H9 (cell line): ENCODE measurements around the gene CFAP65. TPM values are rescaled to one million over a fixed set of nuclear protein-coding genes. Genes with fewer than 3 reads are reported as not detected.

Source experiments
- DNase-seq: peaks from one replicate; pipeline ENCODE4 v3.0.0-alpha.2; 2017
- H2AFZ ChIP-seq: one replicate; pipeline ENCODE4 v1.6.1; 2013; ENCODE audit warnings: mild to moderate bottlenecking, low read length, control low read depth, moderate library complexity
- H2AK5ac ChIP-seq: 2 replicates; pipeline ENCODE4 v1.6.1; 2013; ENCODE audit warnings: low read length, control low read depth, mixed read lengths; ENCODE audit not compliant: insufficient read length
- H2BK120ac ChIP-seq: one replicate; pipeline ENCODE4 v1.6.1; 2013; ENCODE audit warnings: low read depth, mild to moderate bottlenecking, low read length, control low read depth, inconsistent platforms; ENCODE audit not compliant: poor library complexity, severe bottlenecking
- H2BK12ac ChIP-seq: 2 replicates; pipeline ENCODE4 v1.6.1; 2013; ENCODE audit warnings: low read length, control low read depth, mixed read lengths, low read depth; ENCODE audit not compliant: insufficient read length
- H2BK15ac ChIP-seq: 2 replicates; pipeline ENCODE4 v1.6.1; 2013; ENCODE audit warnings: low read depth, low read length, control low read depth
- H2BK20ac ChIP-seq: one replicate; pipeline ENCODE4 v1.6.1; 2013; ENCODE audit warnings: low read depth, mild to moderate bottlenecking, low read length, control low read depth, inconsistent platforms; ENCODE audit not compliant: poor library complexity, severe bottlenecking
- H2BK5ac ChIP-seq: 2 replicates; pipeline ENCODE4 v1.6.1; 2013; ENCODE audit warnings: low read length, control low read depth, mixed read lengths; ENCODE audit not compliant: insufficient read length
- H3K14ac ChIP-seq: 2 replicates; pipeline ENCODE4 v1.6.1; 2013; ENCODE audit warnings: low read length, control low read depth; ENCODE audit not compliant: insufficient read depth
- H3K18ac ChIP-seq: 2 replicates; pipeline ENCODE4 v1.6.1; 2013; ENCODE audit warnings: low read depth, mild to moderate bottlenecking, mixed read lengths, low read length, control low read depth; ENCODE audit not compliant: insufficient read length
- H3K23ac ChIP-seq: 2 replicates; pipeline ENCODE4 v1.6.1; 2013; ENCODE audit warnings: low read length, control low read depth, mixed read lengths, low read depth; ENCODE audit not compliant: insufficient read length
- H3K23me2 ChIP-seq: 2 replicates; pipeline ENCODE4 v1.6.1; 2013; ENCODE audit warnings: low read depth, mild to moderate bottlenecking, mixed read lengths, low read length, control low read depth; ENCODE audit not compliant: insufficient read length, poor library complexity, severe bottlenecking
- H3K27ac ChIP-seq: 2 replicates; pipeline ENCODE4 v1.5.1; 2013; ENCODE audit warnings: low read length, control low read depth, mixed read lengths, low read depth; ENCODE audit not compliant: insufficient read length
- H3K27me3 ChIP-seq: 2 replicates; pipeline ENCODE4 v1.6.1; 2013; ENCODE audit warnings: low read length, control low read depth, inconsistent platforms; ENCODE audit not compliant: insufficient read depth
- H3K4ac ChIP-seq: 2 replicates; pipeline ENCODE4 v1.6.1; 2013; ENCODE audit warnings: low read depth, mild to moderate bottlenecking, control low read depth, inconsistent platforms, low read length, moderate library complexity
- H3K4me1 ChIP-seq: 2 replicates; pipeline ENCODE4 v1.6.1; 2013; ENCODE audit warnings: low read length, control low read depth, inconsistent platforms; ENCODE audit not compliant: insufficient read depth
- H3K4me2 ChIP-seq: 2 replicates; pipeline ENCODE4 v1.6.1; 2013; ENCODE audit warnings: low read length, control low read depth, mixed read lengths; ENCODE audit not compliant: insufficient read length, insufficient read depth
- H3K56ac ChIP-seq: 2 replicates; pipeline ENCODE4 v1.6.1; 2013; ENCODE audit warnings: low read depth, mild to moderate bottlenecking, mixed read lengths, low read length, control low read depth; ENCODE audit not compliant: insufficient read length
- H3K79me1 ChIP-seq: 2 replicates; pipeline ENCODE4 v1.6.1; 2013; ENCODE audit warnings: low read depth, mild to moderate bottlenecking, moderate library complexity, low read length, control low read depth, inconsistent platforms; ENCODE audit not compliant: insufficient read depth, poor library complexity, severe bottlenecking
- H3K79me2 ChIP-seq: 2 replicates; pipeline ENCODE4 v1.6.1; 2013; ENCODE audit warnings: low read length, control low read depth, inconsistent platforms; ENCODE audit not compliant: insufficient read depth
- H3K9ac ChIP-seq: 2 replicates; pipeline ENCODE4 v1.6.1; 2013; ENCODE audit warnings: low read length, control low read depth, mixed read lengths; ENCODE audit not compliant: insufficient read length; ENCODE audit errors: extremely low read depth
- H3K9me3 ChIP-seq: one replicate; pipeline ENCODE4 v1.6.1; 2013; ENCODE audit warnings: low read depth, low read length, inconsistent platforms; ENCODE audit not compliant: control insufficient read depth
- H3T11ph ChIP-seq: one replicate; pipeline ENCODE4 v1.6.1; 2013; ENCODE audit warnings: mild to moderate bottlenecking, low read length, control low read depth, inconsistent platforms
- H4K20me1 ChIP-seq: one replicate; pipeline ENCODE4 v1.6.1; 2013; ENCODE audit not compliant: control insufficient read depth, insufficient read length, insufficient read depth
- H4K5ac ChIP-seq: 2 replicates; pipeline ENCODE4 v1.6.1; 2013; ENCODE audit warnings: low read depth, mild to moderate bottlenecking, mixed read lengths, low read length, control low read depth; ENCODE audit not compliant: insufficient read length
- H4K8ac ChIP-seq: replicated peaks from 2 replicates; pipeline ENCODE4 v1.6.1; 2013; ENCODE audit warnings: low read length, control low read depth, mixed read lengths, low read depth; ENCODE audit not compliant: insufficient read length
- H4K91ac ChIP-seq: 2 replicates; pipeline ENCODE4 v1.6.1; 2013; ENCODE audit warnings: low read depth, mild to moderate bottlenecking, moderate library complexity, mixed read lengths, low read length, control low read depth; ENCODE audit not compliant: insufficient read length
- H3K27ac Mint-ChIP-seq, 3 experiments: 2 replicates in 2 of 3; 3 replicates in 1 of 3; pipeline ENCODE4 v1.8.0; 2020 to 2021; ENCODE audit warnings: mixed read lengths in 3 of 3, mild to moderate bottlenecking in 1 of 3, moderate library complexity in 1 of 3
- H3K27me3 Mint-ChIP-seq: 2 replicates; pipeline ENCODE4 v1.8.0; 2021; ENCODE audit warnings: low read depth, mild to moderate bottlenecking, moderate library complexity, mixed read lengths
- H3K36me3 Mint-ChIP-seq, 3 experiments: 2 replicates in 2 of 3; 3 replicates in 1 of 3; pipeline ENCODE4 v1.8.0; 2020 to 2021; ENCODE audit warnings: low read depth in 3 of 3, mixed read lengths in 3 of 3; ENCODE audit not compliant: insufficient read depth in 1 of 3
- H3K4me1 Mint-ChIP-seq, 2 experiments: 2 replicates each; pipeline ENCODE4 v1.8.0; 2020; ENCODE audit warnings: mixed read lengths in 2 of 2
- H3K4me3 Mint-ChIP-seq, 2 experiments: 2 replicates in 1 of 2; 3 replicates in 1 of 2; pipeline ENCODE4 v1.8.0; 2020 to 2021; ENCODE audit warnings: mild to moderate bottlenecking in 2 of 2, mixed read lengths in 2 of 2, moderate library complexity in 1 of 2
- H3K9me3 Mint-ChIP-seq, 2 experiments: 2 replicates in 1 of 2; 3 replicates in 1 of 2; pipeline ENCODE4 v1.8.0; 2020; ENCODE audit warnings: mild to moderate bottlenecking in 2 of 2, mixed read lengths in 2 of 2, moderate library complexity in 1 of 2
- WGBS: extraction: QIAGEN DNeasy Blood & Tissue Kit; methylation state at CpG from one replicate; pipeline ENCODE4 v1.1.7; 2013; ENCODE audit warnings: missing lambda C conversion rate, low lambda C conversion rate, mixed read lengths; ENCODE audit not compliant: insufficient read length; ENCODE audit errors: extremely low coverage; 5-methylcytosine and 5-hydroxymethylcytosine counted together
- long read RNA-seq: library from polyadenylated mRNA; unstranded; transcript quantifications from one replicate; pipeline ENCODE4 v2.0.0, GENCODE V29; 2020
- total RNA-seq: library from RNA; stranded (reverse); gene quantifications from 2 replicates; pipeline ENCODE4 v1.2.1, GENCODE V29; 2021
- TF ChIP-seq, protein P1 (sequence below): fragments of 200-600 bp; sonication (generic); conservative IDR thresholded peaks from 3 replicates; pipeline ENCODE4 v1.8.0; 2021; ENCODE audit warnings: antibody characterized with exemption, mild to moderate bottlenecking

CFAP65 gene
- total RNA-seq = 0.18 and 0.20 TPM in 2 replicates
- long read RNA-seq = 0 reads

DNA sequence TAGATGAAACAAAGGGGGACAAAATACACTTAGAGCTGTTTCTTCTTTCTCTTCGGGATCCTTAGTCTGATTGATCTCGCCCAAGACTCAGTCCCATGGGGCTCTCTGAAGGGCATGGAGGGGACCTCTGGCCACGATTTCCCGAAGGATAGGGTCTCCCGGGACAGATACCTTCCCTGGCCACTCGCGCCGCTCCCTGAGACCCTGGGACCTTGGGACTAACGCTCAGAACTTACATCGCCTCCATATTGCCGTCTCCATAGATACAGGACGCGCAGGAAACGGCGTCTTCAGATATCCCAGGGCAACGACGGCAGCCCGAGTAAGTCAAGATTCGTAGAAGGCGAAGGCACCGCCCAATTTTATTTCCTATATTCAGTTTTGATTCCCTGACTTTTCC lies at the start of gene CFAP65:
CFAP65 (minus strand) TSS at position 265 of the 400 bp plus-strand sequence. CDS start 2,468 bp downstream, outside the sequence.
- Histone ChIP-seq H2BK12ac (no peak within 1 kb of the TSS), H2AK5ac (no peak within 1 kb of the TSS), H3K9me3 (no peaks in the 10 kb centered on the region), H3K4me1 (peaks cover 3% of the 10 kb centered on the region; the same call in 1 of the 2 replicates), H2AFZ (no peak within 1 kb of the TSS), H3K23ac (no peak within 1 kb of the TSS), H4K20me1 (no peaks in the 10 kb centered on the region), H3K79me2 (no peaks in the 10 kb centered on the region), H2BK5ac (no peak within 1 kb of the TSS), H3K14ac (no peak within 1 kb of the TSS), H3K23me2 (peaks cover 6% of the 10 kb centered on the region), H4K8ac (no peak within 1 kb of the TSS), H3K27ac (no peak within 1 kb of the TSS), H3K4me2 (peak within 1 kb of the TSS; percentile 44), H3K9ac (no peak within 1 kb of the TSS), H4K91ac (no peak within 1 kb of the TSS), H2BK20ac (no peak within 1 kb of the TSS), H3K56ac (no peak within 1 kb of the TSS), H2BK120ac (no peak within 1 kb of the TSS), H4K5ac (no peak within 1 kb of the TSS), H2BK15ac (no peak within 1 kb of the TSS), H3T11ph (no peak within 1 kb of the TSS), H3K4ac (no peak within 1 kb of the TSS), H3K27me3 (no peaks in the 10 kb centered on the region; the same call in 1 of the 2 replicates), H3K18ac (no peak within 1 kb of the TSS), H3K79me1 (no peaks in the 10 kb centered on the region)
- H3K27ac Mint-ChIP-seq = no peak within 1 kb of the TSS; a peak in 1 of 7 replicates
- peak; percentile 71 for DNase-seq
- H3K27me3 Mint-ChIP-seq = peaks cover 66% of the 10 kb centered on the region
- TF ChIP-seq, protein P1, sequence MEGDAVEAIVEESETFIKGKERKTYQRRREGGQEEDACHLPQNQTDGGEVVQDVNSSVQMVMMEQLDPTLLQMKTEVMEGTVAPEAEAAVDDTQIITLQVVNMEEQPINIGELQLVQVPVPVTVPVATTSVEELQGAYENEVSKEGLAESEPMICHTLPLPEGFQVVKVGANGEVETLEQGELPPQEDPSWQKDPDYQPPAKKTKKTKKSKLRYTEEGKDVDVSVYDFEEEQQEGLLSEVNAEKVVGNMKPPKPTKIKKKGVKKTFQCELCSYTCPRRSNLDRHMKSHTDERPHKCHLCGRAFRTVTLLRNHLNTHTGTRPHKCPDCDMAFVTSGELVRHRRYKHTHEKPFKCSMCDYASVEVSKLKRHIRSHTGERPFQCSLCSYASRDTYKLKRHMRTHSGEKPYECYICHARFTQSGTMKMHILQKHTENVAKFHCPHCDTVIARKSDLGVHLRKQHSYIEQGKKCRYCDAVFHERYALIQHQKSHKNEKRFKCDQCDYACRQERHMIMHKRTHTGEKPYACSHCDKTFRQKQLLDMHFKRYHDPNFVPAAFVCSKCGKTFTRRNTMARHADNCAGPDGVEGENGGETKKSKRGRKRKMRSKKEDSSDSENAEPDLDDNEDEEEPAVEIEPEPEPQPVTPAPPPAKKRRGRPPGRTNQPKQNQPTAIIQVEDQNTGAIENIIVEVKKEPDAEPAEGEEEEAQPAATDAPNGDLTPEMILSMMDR = no peak
- H3K4me1 Mint-ChIP-seq = peaks cover 8 to 13% of the 10 kb centered on the region in 2 experiments
- H3K36me3 Mint-ChIP-seq = no peaks in the 10 kb centered on the region
- peak within 1 kb of the TSS; percentile 74 to 90 for H3K4me3 Mint-ChIP-seq
- no CpG with 5 or more reads among the region's 21 CpGs for WGBS
- H3K9me3 Mint-ChIP-seq = no peaks in the 10 kb centered on the region
